GM12864 (cell line): ENCODE data around the gene RDX.

Source experiments
- DNase-seq: peaks from one replicate; pipeline ENCODE4 v3.0.0-alpha.2; 2011; ENCODE audit warnings: low read depth
- H3K4me3 ChIP-seq: 2 replicates; pipeline ENCODE4 v1.5.1; 2011; ENCODE audit warnings: mild to moderate bottlenecking, low read depth, low read length, control low read depth
- CTCF ChIP-seq: IDR thresholded peaks from 2 replicates; pipeline ENCODE4 v1.5.1; 2011; ENCODE audit warnings: low read depth, mild to moderate bottlenecking, moderate library complexity, low read length, control low read depth, inconsistent platforms; ENCODE audit errors: missing control alignments

The RDX gene

GRCh38 chr11:110190885-110191284 lies 105.5 kb downstream of the RDX start:
- no peak for DNase-seq

GRCh38 chr11:110187731-110188130 lies 108.7 kb downstream of the RDX start:
- no peak for TF ChIP-seq CTCF
- no peak overlapping the region for H3K4me3 ChIP-seq
- no peak for DNase-seq

More at GRCh38 chr11:110190885-110191284, 105.5 kb downstream of the RDX start:
- no peak for TF ChIP-seq CTCF
- no peak overlapping the region for H3K4me3 ChIP-seq

- no peak for DNase-seq
- TF ChIP-seq CTCF: no peak
- H3K4me3 ChIP-seq: no peak overlapping the region
Observed at GRCh38 chr11:110186867-110187266, 109.5 kb downstream of the RDX start.

- TF ChIP-seq CTCF: no peak
- H3K4me3 ChIP-seq: no peak overlapping the region
- no peak for DNase-seq
Observed at GRCh38 chr11:110186456-110186855, 110.0 kb downstream of the RDX start.

GRCh38 chr11:110185599-110185998 lies 110.8 kb downstream of the RDX start:
- H3K4me3 ChIP-seq: no peak overlapping the region

GRCh38 chr11:110185121-110185591 lies 111.3 kb downstream of the RDX start:
- TF ChIP-seq CTCF: no peak
- H3K4me3 ChIP-seq: no peak overlapping the region
- no peak for DNase-seq

More at GRCh38 chr11:110185599-110185998, 110.8 kb downstream of the RDX start:
- no peak for TF ChIP-seq CTCF
- DNase-seq: no peak

GRCh38 chr11:110184456-110184855 lies 112.0 kb downstream of the RDX start:
- TF ChIP-seq CTCF: no peak
- DNase-seq: no peak
- no peak overlapping the region for H3K4me3 ChIP-seq
